ENCODE measurements around the gene TMEM179.

The TMEM179 gene

GRCh38 chr14:104587641-104588040 is 16.9 kb downstream of the TMEM179 start:
- H3K36me3 ChIP-seq = no peaks in the 10 kb centered on the region
- no peaks in the 10 kb centered on the region for H3K9me3 ChIP-seq
- H3K27me3 ChIP-seq = peaks cover 0 to 8% of the 10 kb centered on the region in 2 donors
- H3K4me3 ChIP-seq = no peak overlapping the region
- TF ChIP-seq, protein P1, sequence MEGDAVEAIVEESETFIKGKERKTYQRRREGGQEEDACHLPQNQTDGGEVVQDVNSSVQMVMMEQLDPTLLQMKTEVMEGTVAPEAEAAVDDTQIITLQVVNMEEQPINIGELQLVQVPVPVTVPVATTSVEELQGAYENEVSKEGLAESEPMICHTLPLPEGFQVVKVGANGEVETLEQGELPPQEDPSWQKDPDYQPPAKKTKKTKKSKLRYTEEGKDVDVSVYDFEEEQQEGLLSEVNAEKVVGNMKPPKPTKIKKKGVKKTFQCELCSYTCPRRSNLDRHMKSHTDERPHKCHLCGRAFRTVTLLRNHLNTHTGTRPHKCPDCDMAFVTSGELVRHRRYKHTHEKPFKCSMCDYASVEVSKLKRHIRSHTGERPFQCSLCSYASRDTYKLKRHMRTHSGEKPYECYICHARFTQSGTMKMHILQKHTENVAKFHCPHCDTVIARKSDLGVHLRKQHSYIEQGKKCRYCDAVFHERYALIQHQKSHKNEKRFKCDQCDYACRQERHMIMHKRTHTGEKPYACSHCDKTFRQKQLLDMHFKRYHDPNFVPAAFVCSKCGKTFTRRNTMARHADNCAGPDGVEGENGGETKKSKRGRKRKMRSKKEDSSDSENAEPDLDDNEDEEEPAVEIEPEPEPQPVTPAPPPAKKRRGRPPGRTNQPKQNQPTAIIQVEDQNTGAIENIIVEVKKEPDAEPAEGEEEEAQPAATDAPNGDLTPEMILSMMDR (IDR thresholded peaks at IDR 0.05) = no peak
- no peak overlapping the region for H3K27ac ChIP-seq
- DNase-seq = no peak
- H3K4me1 ChIP-seq = peaks cover 0 to 30% (median 16%) of the 10 kb centered on the region in 4 donors
- intact Hi-C loops (cut with DNase I; ENCODE audit: low total_unique reads) = no loop called here

DNA sequence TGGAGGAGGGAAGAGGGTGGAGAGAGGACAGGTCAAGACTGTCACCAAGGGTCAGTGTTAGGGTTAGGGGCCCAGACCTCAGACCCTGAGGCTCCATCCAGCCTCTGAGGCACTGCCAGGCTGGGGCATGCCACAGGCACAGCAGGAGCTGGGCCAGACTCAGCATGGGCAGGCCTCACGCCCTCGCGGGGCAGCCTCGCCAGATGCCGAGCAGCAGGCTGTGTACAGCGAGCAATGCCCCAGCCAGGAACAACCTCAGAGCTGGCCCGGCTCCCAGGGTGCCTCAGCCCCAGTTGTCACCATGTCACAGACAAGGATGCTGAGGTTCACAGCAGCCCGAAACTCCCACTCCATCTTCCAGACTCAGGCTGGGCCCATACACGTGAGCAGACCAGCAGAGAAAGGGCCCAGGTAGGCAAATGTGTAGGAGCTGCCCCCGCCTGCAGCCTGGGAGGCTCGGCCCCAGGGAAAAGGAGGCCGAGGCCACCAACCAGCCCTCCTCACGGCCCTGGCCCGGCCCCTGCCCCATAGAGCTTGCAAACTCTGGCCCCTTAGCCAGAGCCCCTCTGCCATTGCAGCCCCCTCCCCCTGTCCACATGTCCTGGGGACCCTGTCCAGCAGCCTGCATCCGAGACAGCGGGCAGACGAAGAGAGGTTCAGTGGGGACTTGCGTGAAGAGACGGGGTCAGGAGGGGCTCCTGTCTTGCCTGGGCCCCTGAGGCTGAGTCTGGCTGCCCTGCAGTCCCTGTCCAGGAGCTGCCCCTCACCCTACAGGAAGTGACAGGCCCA is 17.5 kb downstream of the TMEM179 start:
- intact Hi-C loops (cut with DNase I; ENCODE audit: low total_unique reads) = no loop called here
- Histone ChIP-seq H3K4me1 (peaks cover 0 to 36% (median 22%) of the 10 kb centered on the region in 4 donors), H3K9me3 (no peaks in the 10 kb centered on the region), H3K4me3 (no peak overlapping the region), H3K36me3 (no peaks in the 10 kb centered on the region), H3K27me3 (peaks cover 0 to 11% of the 10 kb centered on the region in 2 donors), H3K27ac (peak overlapping the region; percentile 45 to 49)
- DNase-seq = peak in 1 of 2 donors; percentile 79
- TF ChIP-seq, protein P1 (IDR thresholded peaks at IDR 0.05) = no peak

GRCh38 chr14:104585966-104586697 is 18.4 kb downstream of the TMEM179 start:
- no peak for DNase-seq
- intact Hi-C loops (cut with DNase I; ENCODE audit: low total_unique reads) = no loop called here

DNA sequence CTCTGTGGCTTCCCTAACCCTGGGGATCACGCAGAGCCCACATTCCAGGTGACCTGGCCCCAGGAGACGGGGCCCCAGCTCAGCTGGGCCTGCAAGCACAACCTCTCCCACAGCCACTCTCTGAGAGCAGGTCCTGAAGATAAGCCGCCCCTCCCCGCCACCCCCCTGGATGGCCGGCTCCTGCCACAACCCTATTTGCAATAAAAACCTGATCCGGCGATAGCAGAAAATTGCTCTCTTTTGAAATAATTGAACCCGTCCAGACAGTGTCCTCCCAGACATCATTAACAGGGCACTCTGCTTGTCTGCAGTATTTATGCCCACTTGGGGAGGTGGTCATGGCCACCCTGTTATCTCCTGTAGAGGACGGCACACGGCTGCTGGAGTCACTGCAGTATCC is 20.0 kb downstream of the TMEM179 start:
- H3K4me3 ChIP-seq = no peak overlapping the region
- peaks cover 0 to 22% of the 10 kb centered on the region in 2 donors for H3K27me3 ChIP-seq
- H3K27ac ChIP-seq = no peak overlapping the region
- no peaks in the 10 kb centered on the region for H3K36me3 ChIP-seq
- no peak for DNase-seq
- H3K9me3 ChIP-seq = no peaks in the 10 kb centered on the region
- intact Hi-C loops (cut with DNase I; ENCODE audit: low total_unique reads) = no loop called here
- TF ChIP-seq, protein P1 (IDR thresholded peaks at IDR 0.05) = no peak
- H3K4me1 ChIP-seq = peaks cover 0 to 61% (median 45%) of the 10 kb centered on the region in 4 donors

More at GRCh38 chr14:104585966-104586697, 18.4 kb downstream of the TMEM179 start:
- Histone ChIP-seq H3K4me3 (no peak overlapping the region), H3K27me3 (peaks cover 0 to 16% of the 10 kb centered on the region in 2 donors), H3K9me3 (no peaks in the 10 kb centered on the region), H3K4me1 (peaks cover 0 to 45% (median 29%) of the 10 kb centered on the region in 4 donors), H3K36me3 (no peaks in the 10 kb centered on the region), H3K27ac (peak overlapping the region; percentile 45 to 49)
- TF ChIP-seq, protein P1 (IDR thresholded peaks at IDR 0.05) = no peak

DNA sequence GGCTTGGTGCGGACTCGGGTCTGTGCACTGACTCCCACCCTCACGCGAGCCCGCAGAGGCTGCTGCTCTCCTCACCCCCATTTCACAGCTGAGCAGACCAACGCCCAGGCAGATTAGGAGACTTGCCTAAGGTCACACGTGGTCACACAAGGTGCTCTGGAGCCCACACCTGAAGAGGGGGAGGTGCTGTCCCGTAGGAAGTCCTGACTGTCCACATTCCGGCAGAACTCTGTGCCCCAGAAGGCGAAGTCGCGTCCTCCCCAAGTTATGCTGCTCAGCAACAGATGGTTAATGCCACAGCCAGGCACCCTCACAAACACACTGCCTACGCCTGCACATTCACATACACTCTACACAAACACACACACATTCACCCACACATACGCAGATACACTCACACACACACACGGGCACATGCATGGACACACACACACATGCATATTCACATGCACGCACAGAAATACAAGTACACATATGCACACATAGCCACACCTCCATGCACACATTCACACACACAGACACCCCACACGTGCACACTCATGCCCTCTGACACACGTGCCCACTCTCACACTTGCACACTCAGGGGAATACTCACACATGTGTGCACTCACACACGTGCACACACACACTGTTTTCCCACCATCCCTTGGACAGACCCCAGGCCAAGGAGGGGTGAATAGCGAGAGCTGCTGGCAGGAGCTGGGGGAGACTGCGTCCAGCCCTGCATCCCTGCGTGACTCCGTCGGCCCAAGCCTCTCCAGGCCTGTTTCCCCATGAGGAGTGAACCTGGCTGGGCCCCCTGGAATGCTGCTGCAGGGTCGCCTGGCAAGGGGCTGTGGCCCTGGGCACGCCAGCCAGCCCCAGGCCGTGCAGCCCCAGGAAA is 20.9 kb downstream of the TMEM179 start:
- H3K4me1 ChIP-seq = peaks cover 0 to 69% (median 52%) of the 10 kb centered on the region in 4 donors
- DNase-seq = no peak
- H3K9me3 ChIP-seq = no peaks in the 10 kb centered on the region
- no peaks in the 10 kb centered on the region for H3K36me3 ChIP-seq
- H3K4me3 ChIP-seq = no peak overlapping the region
- TF ChIP-seq, protein P1 (IDR thresholded peaks at IDR 0.05) = no peak
- H3K27ac ChIP-seq = no peak overlapping the region
- intact Hi-C loops (cut with DNase I; ENCODE audit: low total_unique reads) = no loop called here
- peaks cover 0 to 30% of the 10 kb centered on the region in 2 donors for H3K27me3 ChIP-seq
